Measurements from ENCODE around the gene ADAMTS17.
"Not testable (repeated sequence)": the region's sequence is repeated elsewhere in the genome, so short reads cannot be mapped to it uniquely, and the experiment has no call there.

ADAMTS17 gene

DNA sequence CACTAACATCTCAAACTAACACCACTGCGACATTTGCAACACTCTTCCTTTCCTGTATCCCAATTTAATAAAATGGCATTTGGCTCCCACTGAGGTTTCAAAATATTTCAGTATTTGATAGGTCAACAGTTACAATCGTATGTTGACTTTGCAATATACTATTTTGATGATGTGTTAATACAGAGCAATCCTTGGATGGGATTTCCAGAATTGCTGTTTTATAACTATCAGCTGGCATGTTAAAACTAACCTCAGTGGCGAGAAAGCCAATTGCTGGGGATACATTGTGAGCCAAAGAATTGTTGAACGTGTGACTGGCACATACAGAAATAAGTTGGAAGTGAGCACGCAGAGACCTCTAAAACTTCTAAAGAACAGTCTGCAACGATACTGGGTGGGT lies 382.4 kb downstream of the ADAMTS17 start:
- DNase-seq = no peak

DNA sequence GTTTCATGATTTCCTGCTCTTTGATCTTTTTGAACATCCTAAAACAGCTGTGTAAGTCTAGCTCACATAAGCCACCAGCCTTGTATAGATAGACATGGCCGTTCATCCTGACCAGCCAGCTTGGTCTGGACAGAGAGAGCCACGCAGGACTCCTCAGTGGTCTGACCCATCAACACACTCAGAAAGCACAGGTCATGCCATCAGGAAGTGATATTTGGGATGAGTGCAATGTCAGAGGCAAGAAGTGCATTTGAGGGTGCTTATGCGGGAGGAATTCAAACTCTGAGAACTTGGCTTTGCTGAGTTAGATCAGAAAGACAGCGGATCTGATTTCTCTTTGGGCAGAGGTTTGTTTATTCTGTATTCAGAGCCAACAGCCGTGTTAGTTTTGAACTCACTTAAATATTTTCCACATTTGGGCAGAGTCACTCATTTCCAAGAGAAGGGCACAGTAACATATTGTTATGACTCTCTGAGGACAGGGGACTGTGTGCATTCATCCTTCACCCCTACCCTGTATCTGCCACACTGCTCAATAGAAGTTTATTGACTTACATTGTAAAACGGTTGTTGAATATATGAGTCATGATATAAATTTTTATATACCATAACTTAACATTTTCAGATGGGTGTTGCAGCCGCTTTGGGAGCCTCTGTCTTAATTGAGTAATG lies 383.2 kb downstream of the ADAMTS17 start:
- DNase-seq = no peak

DNA sequence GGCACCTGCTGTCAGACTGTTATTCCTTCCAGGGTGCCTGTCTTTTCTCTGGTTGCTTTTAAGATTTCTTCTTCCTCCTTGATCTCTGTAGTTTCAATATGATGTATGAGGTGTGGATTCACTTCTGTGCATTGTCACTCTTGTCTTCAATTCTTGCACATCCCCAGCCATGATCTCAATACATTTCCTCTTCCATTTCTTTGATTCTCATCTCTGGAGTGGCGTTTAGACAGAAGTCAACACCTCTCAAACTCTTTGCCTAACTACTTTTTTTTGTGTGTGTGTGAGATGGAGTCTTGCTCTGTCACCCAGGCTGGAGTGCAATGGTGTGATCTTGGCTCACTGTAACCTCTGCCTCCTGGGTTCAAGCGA lies 384.1 kb downstream of the ADAMTS17 start:
- DNase-seq = no peak

DNA sequence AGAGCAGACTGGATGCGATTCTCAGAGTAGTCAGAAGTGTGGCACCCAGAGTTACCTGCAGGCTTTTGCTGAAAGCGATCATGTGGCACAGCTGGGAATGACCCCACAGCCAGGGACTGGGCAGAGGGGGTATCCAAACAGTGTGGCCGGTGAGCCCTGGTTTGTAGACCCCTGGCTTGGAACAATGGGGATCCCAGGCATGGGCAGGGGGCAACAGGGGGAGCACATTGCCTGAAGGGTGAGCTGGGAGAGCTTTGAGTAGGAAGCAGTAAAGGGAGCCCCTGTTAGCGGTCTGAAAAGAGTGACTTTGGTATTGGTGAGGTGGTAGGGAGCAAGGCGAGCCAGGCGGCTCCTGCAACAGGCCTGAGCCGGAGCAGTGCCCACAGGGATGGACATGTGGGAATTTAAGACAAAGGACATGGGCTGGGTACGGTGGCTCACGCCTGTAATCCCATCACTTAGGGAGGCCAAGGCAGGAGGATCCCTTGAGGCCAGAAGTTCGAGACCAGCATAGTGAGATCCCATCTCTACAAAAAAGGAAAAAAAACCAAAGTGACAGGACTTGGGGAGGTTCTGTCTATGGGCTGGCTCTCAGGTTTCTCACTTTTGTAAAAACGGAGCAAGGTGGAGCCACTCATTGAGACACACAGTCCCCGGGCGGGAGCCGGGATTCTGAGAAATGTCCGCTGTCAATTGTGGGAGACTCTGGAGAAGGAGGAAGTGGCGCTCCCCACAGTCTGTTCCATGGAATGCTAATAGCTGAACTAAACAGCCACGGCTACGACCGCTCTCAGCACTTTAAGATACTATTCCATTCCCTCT lies 384.7 kb downstream of the ADAMTS17 start:
- DNase-seq = no peak

DNA sequence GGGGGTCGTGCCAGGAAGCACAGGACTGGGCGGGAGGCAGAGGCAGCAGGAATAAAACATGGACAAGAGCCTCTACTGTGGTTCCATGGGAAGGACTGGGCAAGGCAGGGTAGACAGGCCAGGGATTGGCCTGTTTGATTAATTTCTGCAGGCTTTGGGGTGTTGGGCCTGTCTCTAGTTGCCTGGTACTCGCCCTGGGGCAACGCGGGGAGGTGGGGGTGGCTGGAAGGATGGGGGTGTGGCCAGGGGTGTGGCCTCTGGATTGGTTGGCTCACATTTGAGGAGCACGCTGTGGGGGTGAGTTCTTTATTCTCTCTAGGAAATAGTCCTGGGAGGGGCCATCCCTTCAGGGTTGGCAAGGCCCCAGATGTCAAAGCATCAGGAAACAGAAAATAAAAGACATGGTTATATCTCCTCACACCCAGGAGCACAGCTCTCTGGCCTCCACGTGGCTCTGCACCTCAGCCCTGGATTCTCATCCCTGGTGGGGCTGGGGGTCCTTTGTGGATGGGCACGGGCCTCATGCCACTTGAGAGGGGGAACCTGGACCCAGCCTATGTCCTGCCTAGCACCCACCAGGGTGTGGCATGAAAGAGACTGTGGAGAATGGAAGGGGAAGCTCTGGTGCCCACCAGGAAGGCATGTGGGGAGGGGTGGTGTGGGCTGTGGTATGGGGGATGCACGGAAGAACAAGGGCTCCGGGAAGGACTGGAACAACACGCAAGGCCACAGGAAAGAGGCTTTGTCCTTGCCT lies 385.6 kb downstream of the ADAMTS17 start:
- no peak for DNase-seq

DNA sequence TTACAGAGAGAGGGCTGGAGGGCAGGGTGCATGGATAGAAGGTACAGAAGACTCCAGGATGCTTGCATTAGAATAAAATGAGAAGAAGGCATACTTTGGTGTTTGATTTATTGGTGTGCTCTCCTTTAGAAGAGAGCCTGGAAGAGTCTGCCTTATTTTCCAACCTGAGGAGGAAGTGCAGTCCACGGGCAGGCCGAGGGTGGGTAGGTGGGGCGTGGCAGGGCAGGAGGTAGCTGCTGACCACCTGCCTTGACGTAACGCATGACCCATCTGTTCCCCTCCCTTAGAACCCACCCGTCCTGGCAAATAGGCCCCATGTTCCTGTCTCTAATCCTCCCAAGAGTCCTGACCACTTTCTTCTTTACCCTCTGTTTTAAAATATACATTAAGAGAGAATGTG lies 386.2 kb downstream of the ADAMTS17 start:
- DNase-seq = no peak

DNA sequence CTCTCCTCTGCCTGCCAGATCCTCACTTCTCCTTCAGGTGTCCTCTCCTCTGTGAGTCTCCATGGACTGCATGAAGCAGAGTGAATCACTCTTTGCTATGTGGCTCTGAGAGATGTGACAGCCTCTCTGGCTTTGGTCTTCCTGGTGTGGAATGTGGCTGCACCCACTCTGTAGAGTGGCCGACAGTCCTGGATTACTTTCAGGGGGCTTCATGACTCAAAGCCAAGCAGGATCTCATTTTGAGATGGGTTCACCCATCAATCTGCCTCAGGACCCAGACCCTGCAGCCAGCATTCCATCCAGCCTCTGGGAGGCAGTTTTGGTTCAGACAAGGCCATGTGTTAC lies 386.6 kb downstream of the ADAMTS17 start:
- DNase-seq = no peak

DNA sequence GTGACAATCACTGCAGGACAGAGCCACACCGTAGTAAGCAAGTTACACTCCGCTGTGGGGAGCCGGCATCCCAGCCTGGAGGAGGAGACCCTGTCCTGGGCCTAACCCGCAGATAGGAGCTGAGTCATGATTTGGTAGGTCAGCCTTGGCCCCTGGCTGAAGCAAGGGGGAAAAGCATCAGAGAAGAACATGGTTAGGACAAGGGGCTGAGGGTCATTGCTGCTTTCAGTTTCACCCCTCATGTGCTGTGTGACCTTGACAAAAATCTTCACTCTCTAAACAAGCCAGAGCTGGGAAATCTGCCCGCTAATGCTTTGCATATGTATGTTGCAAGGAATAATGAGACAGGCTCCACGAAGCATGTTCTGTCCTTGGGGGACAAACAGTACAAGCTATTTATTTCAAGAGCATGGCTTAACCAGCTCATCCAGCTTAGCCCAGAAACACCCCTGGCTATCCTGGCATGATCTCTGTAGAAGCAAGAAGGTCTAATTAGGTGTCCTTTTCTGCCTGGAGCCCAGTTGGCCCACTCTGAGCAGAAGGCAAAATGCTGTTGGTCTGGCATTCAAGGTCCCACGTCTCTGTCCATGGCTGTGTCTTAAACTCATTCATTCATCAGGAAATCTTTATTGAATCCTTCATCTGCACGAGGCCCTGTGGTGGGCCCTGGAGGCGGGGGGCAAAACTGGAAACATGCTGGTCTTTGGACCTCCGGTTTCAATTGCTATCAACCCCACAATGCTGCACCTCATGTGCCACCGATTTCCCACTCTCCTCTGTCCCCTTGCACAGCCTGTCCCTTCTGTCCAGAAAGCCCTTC lies 387.2 kb downstream of the ADAMTS17 start:
- peak; percentile 42 for DNase-seq

DNA sequence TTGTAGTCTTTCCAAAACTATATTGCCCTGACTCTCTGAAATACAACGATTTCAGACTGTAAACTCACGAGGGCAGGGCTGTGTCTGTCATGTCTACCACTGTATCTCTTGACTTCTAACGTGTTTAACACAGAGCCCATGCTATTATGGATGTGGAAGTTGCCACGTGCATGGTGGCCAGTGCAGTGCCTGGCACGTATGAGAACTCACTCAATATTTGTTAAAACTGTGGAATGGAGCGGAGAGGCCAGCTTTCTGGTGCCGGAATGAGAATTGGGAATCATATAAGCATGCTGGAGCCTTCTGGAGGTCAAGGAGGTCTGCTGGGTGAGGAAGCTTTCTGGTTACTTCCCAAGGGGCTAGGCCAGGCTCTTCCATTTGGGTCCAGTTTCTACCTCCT lies 387.9 kb downstream of the ADAMTS17 start:
- DNase-seq = no peak

DNA sequence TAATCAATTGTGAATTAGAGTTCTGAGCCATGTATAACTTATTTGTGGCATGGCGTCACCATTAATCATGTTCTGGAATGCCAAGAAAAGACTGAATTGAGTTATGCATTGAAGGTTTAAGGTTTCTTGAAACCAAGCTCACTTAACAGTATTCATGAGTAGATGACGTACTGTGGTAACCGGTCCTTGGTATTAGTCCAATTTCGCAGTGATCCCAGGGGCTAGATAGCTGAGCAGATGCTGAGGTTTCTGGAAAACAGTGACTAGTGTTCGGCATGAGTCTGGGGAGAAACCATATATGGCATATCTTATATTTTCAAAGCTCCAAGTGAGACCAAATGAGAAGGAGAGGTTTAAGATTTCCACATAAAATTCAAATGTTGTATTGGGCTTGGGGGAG lies 390.3 kb downstream of the ADAMTS17 start:
- DNase-seq = no peak

DNA sequence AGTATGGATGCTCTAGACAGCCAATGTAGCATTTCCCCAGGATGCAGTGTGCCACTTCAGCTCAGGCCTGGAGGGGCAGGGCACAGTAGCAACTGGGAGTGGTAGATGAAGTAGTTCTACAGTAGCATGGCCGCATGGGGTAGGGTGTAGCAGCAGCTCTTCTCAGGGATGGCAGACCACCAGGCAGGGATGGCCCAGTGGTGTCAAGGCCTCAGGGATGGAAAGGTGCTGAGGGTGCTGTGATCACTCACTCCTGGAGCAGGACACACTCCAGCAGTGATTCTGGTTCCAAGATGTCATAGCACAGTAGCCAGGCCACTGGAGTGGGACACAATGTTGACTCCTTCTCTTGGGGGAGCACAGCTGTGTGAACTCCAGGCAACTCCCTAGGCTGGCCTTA lies 397.6 kb downstream of the ADAMTS17 start:
- no peak for DNase-seq

DNA sequence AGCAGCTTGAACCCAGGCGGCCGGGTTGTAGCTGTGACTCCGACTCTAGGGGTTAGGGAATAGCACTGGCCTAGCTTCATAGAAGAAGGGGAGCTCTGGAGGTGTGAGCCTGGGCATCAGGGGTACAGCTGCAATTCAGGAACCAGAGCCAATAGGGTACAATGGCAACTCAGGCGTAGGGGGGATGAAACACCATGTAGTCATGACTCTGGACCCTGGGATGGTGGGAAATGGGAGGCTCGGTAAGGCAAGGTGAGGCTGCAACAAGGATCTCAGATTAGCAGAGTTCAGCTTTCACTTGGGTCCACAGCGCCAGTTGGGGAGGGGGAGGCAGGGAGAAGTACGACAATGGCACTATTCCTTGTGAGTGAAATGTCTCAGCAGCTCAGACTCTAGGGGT lies 398.3 kb downstream of the ADAMTS17 start:
- no peak for DNase-seq

DNA sequence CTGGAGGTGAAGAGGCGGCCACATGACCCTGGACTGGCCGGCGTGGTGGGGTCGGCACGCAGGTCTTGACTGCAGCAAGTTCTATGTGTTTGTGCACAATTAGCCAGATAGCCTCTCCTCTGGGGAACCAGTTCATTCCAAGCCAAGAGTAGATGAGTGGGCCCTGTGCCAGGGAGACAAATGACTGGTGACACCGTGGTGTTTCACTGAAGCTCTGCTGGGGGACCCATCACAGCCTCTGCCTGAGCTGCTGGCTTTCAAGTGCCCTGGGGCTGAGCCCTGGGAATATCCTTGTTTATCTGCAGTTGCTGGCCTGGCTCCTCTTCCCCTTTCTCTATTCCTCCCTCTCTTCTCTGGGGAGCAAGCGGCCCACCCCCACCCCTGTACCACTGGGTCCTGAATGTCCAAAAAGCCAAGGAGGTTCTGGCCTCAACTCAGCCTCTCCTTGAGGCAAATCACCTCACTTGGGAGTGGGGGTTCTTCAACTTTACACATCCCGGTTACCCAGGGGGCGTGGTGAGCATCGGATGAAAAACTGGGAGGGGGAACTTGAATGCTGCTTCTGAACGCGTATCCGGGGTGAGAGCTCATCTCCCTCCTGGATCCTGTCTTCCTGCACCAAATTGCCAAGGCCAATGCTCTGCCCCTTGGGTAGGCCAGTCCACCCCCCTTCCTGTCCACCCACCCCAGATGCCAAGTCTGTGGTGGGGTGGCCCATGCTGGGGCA lies 408.9 kb downstream of the ADAMTS17 start:
- no peak for DNase-seq

DNA sequence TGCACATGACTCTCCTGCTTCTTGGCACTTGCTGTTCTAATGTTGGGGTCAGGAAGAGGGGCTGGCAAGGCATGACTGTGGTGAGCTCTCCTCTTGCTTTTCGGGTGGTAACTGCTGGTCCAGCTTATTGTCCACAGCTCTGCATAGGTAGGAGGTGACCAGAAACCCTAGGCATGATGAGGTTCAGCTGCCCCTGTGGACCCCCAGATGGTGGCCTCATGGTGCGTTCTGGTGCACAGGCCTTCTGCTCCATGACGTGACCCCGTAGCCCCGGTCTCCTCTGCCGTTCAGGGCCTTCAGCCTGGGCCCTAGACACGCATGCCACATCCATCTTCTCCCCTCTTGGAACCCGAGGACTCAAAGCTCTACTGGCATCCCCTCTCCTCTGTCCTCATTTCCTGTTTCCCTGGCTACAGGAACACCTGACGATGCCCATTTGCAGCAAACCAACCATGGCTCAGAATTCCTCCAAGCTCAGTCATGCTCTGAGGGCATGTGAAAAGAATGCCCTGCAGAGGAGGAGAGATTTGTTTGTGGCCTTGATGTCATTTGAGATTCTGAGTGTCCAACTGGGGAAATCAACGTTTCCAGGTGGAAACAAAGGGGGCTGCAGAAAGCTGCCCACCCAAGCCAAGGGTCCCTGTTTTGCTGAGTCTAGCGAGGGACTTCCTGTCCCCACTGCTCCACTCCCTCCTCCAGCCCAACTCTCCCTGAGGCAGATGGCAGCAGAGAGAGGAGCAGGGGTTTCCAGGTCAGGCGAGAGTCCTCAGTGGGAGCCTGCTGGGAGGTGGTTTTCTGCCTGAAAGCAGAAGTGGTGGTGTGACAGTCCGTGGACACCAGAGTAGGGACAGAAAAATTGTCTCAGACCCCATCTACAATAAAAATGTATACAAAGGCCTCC lies 409.8 kb downstream of the ADAMTS17 start:
- no peak for DNase-seq

DNA sequence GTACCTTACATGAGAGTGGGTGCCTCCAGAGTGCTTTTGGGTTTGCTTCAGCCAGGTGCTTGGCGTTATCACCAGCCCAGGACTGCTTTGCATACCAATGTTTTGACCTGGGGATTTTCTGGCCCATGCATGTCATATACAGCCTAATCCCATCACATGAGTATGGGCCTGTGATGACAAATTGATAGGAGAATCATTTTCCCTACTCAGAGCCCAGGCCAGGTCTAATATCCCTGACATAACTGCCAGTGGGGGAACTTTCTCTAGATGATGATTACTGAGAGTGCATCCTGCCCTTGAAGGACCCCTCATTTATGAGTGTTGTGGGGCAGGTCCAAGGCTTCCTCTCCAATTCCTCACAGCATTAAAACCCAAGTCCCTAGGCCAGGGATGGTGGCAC lies 411.1 kb downstream of the ADAMTS17 start:
- no peak for DNase-seq

DNA sequence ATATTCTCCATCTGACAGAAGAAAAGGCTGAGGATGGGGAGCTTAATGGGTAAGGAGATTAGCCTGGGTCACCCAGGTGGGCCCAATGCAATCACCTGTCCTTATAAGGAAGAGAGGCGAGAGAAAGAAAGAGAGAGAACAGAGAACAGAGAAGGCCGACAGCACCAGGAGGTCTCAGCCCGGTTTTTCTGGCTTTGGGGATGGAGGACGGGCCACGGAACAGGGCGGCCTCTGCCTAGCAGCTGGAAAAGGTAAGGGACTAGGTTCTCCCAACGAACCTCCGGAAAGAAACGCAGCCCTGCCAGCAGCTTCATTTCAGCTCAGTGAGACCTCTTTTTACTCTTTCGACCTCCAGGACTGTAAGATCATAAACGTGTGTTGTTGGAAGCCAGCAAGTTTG lies 412.5 kb downstream of the ADAMTS17 start:
- DNase-seq = no peak

DNA sequence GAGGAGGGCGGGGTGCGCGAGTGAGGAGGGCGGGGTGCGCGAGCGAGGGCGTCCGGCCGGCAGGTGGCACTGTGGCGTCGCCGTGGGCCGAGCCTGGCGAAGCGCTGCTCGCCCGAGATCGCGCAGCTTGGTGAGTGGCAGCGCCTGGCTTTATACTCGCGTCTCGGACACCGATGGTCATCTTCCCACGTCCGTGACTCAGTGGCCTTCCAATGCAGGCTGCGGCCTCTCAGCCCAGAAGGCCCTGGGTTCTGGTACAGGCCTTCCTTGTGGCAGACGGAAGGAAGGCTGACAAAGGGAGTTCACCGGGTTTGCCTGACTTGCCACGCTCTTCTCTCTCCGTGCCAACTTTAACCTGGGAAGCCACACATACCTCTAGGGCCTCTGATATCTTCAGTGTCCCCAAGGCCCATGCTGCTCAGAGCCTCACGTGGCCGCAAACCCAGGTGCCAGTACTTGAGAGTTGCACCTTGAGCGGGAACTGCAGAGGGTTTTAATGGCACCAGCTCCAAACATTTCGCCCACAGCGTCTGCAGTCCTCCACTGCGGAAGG lies 413.3 kb downstream of the ADAMTS17 start:
- DNase-seq = no peak

DNA sequence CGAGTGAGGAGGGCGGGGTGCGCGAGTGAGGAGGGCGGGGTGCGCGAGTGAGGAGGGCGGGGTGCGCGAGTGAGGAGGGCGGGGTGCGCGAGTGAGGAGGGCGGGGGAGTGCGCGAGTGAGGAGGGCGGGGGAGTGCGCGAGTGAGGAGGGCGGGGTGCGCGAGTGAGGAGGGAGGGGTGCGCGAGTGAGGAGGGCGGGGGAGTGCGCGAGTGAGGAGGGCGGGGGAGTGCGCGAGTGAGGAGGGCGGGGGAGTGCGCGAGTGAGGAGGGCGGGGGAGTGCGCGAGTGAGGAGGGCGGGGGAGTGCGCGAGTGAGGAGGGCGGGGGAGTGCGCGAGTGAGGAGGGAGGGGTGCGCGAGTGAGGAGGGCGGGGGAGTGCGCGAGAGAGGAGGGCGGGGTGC lies 415.2 kb downstream of the ADAMTS17 start:
- not testable (repeated sequence) for DNase-seq

DNA sequence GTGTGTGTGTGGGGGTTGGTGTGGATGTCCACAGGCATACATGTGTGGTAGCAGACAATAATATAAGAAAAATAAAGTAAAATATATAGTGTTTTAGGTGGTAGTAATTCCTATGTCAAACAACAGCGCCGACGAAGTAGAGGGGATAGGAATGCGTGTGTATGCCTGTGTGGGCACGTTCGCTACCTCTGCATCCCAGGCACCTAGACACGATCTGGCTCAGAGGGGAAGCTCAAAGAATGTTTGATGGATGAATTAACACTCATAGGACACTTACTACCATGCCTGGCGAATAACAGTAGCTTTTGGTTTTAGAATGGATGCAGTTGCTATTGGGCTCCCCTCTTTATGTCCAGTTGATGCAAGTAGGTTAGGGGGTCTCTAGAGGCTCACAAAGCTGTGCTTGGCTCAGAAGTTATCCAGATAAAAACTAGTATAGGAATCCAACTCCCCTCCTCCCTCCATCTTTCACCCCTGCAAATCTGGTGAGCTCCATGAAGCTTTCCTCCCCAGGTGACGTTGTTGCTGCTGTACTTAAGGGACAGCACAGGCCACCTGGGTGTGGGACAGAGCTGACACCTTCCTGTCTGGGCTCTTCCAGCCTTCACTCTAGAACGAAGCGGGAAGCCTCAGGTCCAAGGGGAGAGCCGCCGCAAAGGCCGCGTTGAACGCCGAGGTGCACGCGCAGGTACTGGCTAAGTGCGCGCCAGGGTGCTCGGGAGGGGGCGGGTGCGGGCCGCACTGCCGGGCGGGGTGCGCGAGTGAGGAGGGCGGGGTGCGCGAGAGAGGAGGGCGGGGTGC lies 415.9 kb downstream of the ADAMTS17 start:
- no peak for DNase-seq

DNA sequence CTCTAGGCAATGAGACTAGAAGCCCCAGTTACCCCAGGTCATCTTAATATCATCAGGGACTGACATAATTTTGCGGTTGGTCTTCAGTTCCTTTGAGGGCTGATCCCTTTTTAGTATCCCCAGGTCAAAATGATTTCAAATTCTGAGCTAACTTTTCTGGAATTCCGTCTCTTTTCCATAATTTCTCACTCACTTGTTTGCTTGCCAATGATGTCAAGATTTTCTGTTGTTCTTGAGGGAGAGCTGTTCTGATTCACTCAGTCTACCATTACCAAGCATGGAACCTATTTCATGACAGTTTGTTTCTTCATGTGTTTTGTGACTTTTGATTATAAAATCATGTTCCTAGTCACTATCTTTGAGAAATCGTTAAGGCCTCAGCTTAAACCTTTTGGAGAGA lies 418.1 kb downstream of the ADAMTS17 start:
- no peak for DNase-seq
